AG08395 (cell line): ENCODE results near the gene HGS.

Source experiments
- DNase-seq: peaks from one replicate; pipeline ENCODE4 v3.0.0; 2012; ENCODE audit warnings: mixed read lengths, low spot score

Gene HGS

GRCh38 chr17:81684442-81684911, 666 bp downstream of the HGS start:
- DNase-seq: peak; percentile 89

DNA sequence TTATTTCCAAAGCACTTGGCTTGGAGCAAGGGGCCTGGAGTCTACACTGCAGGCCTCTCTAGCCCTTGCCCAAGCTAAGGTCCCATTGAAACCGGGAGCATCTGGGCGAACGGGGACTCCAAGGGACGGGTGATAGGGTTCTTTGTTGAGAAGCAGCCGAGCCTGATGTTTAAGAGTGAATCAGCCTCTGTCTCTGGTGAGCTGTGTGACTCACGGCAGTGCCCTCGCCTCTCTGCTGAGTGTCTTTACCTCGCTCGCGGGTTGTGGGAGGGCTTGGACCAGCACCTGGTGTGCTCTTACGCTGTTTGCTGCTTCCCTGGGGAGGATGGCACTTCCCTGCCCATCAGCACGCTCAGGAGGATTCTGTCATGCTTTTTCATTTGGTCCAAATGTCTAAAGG, 1.3 kb downstream of the HGS start:
- peak; percentile 69 for DNase-seq

DNA sequence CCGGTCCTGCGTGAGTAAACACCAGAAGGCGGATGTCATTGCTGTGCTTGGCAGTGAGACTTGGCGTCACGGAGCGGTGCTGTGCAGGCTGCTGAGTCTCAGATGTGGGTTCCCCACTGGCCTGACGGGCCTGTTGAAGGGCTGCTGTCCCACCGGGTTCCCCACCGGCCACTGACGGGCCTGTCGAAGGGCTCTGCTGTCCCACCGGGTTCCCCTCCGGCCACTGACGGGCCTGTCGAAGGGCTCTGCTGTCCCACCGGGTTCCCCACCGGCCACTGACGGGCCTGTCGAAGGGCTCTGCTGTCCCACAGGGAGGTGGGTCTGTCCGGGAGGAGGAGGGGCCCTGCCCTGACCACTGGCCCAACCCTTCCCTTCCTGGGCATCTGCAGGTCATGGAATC, 2.8 kb downstream of the HGS start:
- DNase-seq: no peak

GRCh38 chr17:81687770-81688541, 4.1 kb downstream of the HGS start:
- DNase-seq: no peak

DNA sequence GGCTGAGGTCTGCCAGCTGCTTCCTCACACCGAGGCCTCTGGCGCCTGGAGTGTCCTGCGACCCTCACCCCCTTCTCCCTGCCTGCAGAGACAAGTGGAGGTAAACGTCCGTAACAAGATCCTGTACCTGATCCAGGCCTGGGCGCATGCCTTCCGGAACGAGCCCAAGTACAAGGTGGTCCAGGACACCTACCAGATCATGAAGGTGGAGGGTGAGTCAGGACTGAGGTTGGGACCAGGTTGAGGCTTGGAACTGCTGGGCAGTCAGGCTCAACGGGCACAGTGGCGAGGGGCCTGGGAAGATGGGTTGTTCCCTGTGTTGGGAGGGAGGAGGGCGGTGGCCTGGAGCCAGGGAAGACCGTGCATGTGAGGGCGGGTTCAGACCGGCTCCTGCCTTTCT, 4.8 kb downstream of the HGS start:
- no peak for DNase-seq

GRCh38 chr17:81690066-81690465, 6.3 kb downstream of the HGS start:
- no peak for DNase-seq

GRCh38 chr17:81690549-81690948, 6.7 kb downstream of the HGS start:
- DNase-seq: no peak

GRCh38 chr17:81691196-81691595, 7.4 kb downstream of the HGS start:
- DNase-seq: no peak

GRCh38 chr17:81691608-81692007, 7.8 kb downstream of the HGS start:
- DNase-seq: no peak

DNA sequence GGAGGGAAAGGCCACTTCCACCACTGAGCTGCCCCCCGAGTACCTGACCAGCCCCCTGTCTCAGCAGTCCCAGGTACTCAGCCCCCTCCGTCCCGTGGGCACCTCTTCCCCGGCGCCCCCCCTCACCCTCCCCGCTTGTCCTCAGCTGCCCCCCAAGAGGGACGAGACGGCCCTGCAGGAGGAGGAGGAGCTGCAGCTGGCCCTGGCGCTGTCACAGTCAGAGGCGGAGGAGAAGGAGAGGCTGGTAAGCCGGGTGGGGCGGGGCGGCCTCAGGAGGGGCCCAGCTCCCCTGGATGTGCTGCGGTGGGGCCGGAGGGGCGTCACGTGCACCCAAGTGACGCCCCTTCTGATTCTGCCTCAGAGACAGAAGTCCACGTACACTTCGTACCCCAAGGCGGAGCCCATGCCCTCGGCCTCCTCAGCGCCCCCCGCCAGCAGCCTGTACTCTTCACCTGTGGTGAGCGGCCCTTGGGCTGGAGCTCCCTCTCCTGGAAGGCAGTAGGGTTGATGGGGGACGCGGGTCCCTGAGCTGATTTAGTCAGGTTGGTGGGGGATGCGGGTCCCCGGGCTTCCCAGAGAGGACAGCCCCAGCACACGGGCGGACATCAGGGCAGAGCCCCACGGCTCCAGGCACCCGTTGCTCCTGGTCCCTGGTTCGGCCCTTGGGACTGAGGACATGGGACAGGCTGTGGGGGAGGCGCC, 9.8 kb downstream of the HGS start:
- DNase-seq: no peak

DNA sequence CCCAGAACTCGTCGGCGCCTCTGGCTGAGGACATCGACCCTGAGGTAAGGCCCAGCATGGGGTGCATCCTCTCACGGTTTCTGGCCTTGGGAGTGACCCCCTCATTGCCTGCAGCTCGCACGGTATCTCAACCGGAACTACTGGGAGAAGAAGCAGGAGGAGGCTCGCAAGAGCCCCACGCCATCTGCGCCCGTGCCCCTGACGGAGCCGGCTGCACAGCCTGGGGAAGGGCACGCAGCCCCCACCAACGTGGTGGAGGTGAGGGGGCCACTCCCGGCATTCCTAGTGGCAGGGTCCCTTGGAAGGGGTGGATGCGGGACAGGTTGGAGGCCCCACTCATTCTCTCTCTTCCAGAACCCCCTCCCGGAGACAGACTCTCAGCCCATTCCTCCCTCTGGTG, 11.0 kb downstream of the HGS start:
- DNase-seq: no peak

DNA sequence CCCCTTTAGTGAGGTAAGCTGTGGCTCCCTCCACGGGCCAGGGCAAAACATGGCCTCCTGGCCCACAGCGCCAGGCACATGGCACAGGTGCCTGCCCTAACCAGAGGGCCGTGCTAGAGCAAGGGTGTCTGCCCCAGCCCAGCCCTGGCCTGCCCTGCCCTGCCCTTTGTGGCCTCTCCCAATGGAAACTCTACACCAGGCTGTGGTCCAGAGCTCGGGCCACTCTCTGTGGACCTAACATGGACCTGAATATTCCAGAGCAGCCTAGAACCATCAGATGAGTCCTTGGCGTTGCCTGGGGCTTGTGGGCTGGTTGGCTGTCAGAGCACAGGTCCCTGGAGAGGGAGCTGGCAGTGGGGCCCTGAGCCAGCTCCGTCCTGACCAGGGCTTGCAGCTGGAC, 11.4 kb downstream of the HGS start:
- DNase-seq: no peak

- no peak for DNase-seq
These were observed 12.0 kb downstream of the HGS start for GRCh38 chr17:81695801-81696200.

- DNase-seq: no peak
These were observed 12.6 kb downstream of the HGS start for GRCh38 chr17:81696218-81696941.

DNA sequence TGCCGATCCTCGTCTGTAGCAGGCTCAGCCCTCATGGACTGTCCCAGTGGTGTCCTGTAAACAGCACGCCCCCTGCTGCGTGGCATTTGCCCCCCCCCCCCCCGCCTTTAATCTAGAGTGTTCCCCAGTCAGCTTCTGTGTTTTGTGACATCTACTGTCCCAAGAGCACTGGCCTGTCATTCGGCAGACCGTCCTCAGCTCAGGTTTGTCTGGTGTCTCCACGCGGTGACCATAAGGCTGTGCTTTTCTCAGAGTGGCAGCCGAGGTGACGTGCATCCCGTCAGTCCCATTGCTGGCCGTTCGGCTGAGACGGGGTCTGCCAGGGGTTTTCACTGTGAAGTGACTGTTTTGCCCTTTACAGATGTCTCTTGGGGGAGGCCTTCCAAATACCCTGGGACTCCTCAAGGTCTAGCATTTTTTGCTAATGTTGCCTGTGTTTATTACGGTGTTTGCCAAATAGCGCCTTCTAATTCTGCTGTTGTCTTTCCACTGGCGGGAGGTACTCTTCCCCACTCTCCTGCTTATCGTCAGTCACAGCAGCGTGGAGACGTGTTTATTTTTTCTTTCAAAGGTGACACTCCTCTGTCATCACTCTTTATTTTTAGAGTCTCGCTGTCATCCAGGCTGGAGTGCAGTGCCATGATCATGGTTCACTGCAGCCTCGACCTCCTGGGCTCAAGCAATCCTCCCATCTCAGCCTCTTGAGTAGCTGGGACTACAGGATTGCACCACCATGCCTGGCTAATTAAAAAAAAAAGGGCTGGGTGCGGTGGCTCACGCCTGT, 13.6 kb downstream of the HGS start:
- no peak for DNase-seq

DNA sequence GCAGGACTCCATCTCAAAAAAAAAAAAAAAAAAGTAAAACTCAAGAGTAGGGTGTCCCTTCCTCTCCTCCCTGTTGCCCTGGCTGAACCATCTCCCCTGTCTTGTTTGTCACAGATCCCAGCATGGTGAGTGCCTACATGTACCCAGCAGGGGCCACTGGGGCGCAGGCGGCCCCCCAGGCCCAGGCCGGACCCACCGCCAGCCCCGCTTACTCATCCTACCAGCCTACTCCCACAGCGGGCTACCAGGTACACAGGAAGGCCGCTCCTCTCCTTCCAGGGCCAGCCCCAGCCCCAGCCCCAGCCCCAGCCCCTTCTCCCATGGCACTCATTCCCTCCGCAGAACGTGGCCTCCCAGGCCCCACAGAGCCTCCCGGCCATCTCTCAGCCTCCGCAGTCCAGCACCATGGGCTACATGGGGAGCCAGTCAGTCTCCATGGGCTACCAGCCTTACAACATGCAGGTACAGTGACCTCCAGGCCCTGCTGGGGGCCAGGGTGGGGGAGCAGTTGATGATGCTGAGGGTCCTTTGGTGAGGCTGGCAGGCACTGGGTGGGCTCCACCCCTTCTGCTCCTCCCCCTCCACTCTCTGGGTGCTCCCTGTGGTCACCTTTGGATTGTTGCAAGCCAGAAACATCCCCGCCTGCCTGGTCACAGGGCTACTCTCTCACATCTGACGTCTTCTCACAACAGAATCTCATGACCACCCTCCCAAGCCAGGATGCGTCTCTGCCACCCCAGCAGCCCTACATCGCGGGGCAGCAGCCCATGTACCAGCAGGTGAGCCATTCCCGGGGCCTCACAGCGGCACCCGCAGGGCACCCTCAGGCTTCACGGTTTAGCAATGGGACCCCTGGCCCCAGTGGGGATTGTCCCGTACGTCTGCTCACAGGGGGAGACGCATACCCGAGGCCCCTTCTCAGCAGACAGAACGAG, 16.8 kb downstream of the HGS start:
- no peak for DNase-seq

DNA sequence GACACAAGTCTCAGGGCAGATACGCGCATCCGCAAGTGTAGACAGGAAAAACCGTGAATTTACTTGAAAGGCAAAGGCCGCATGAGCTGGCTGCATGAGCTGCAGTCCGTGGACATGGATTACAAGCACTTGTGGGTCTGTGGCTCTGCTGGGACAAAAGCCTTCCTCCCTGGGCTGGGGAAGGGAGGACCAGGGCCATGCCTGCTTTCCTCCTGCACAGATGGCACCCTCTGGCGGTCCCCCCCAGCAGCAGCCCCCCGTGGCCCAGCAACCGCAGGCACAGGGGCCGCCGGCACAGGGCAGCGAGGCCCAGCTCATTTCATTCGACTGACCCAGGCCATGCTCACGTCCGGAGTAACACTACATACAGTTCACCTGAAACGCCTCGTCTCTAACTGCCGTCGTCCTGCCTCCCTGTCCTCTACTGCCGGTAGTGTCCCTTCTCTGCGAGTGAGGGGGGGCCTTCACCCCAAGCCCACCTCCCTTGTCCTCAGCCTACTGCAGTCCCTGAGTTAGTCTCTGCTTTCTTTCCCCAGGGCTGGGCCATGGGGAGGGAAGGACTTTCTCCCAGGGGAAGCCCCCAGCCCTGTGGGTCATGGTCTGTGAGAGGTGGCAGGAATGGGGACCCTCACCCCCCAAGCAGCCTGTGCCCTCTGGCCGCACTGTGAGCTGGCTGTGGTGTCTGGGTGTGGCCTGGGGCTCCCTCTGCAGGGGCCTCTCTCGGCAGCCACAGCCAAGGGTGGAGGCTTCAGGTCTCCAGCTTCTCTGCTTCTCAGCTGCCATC, 17.7 kb downstream of the HGS start:
- DNase-seq: no peak

- DNase-seq: peak; percentile 97
These were observed 19.3 kb downstream of the HGS start, which contains the start of gene MRPL12 for GRCh38 chr17:81702934-81703746. Gene MRPL12, plus strand, starts transcription at chr17:81703367. Its CDS starts 135 bp downstream, at chr17:81703502.
